ENCODE data around the gene APCDD1. TPM values are rescaled to one million over a fixed set of nuclear protein-coding genes. Genes with fewer than 3 reads are reported as not detected.
A peak's percentile ranks its signal among the peaks of the same experiment; 100 is the strongest.

The APCDD1 gene
- total and polyA plus RNA-seq, 8 donors, result 27.6 to 168 (median 136) TPM

- Histone ChIP-seq H3K36me3 (peaks cover 0 to 7% of the 10 kb centered on the region in 2 donors), H3K4me1 (peaks cover 6 to 17% of the 10 kb centered on the region in 2 donors), H3K4me3 (no peak overlapping the region), H3K9me3 (no peaks in the 10 kb centered on the region), H3K27me3 (no peaks in the 10 kb centered on the region), H3K27ac (no peak overlapping the region)
- ATAC-seq, result no peak
- intact Hi-C loops (cut with DNase I), result no loop called here
- no peak for TF ChIP-seq CTCF (IDR thresholded peaks at IDR 0.05)
- DNase-seq, result no peak
Observed at GRCh38 chr18:10475276-10475653, 20.8 kb downstream of the APCDD1 start.

GRCh38 chr18:10475654-10476291, 21.3 kb downstream of the APCDD1 start:
- Histone ChIP-seq H3K4me1 (peaks cover 6 to 17% of the 10 kb centered on the region in 2 donors), H3K27me3 (no peaks in the 10 kb centered on the region), H3K27ac (no peak overlapping the region), H3K36me3 (peaks cover 0 to 7% of the 10 kb centered on the region in 2 donors), H3K4me3 (no peak overlapping the region), H3K9me3 (no peaks in the 10 kb centered on the region)
- no peak for ATAC-seq
- TF ChIP-seq CTCF (IDR thresholded peaks at IDR 0.05), result no peak
- no peak for DNase-seq
- intact Hi-C loops (cut with DNase I), result no loop called here

GRCh38 chr18:10476338-10476791, 21.9 kb downstream of the APCDD1 start:
- no peak for TF ChIP-seq CTCF (IDR thresholded peaks at IDR 0.05)
- ATAC-seq, result peak; percentile 15
- intact Hi-C loops (cut with DNase I), result no loop called here
- DNase-seq, result no peak
- Histone ChIP-seq H3K9me3 (no peaks in the 10 kb centered on the region), H3K4me1 (peaks cover 6 to 17% of the 10 kb centered on the region in 2 donors), H3K36me3 (peaks cover 0 to 7% of the 10 kb centered on the region in 2 donors), H3K27ac (no peak overlapping the region), H3K27me3 (no peaks in the 10 kb centered on the region), H3K4me3 (no peak overlapping the region)

GRCh38 chr18:10477121-10477862, 22.9 kb downstream of the APCDD1 start:
- intact Hi-C loops (cut with DNase I), result no loop called here
- no peak for DNase-seq
- ATAC-seq, result no peak
- Histone ChIP-seq H3K27ac (no peak overlapping the region), H3K36me3 (no peaks in the 10 kb centered on the region), H3K27me3 (no peaks in the 10 kb centered on the region), H3K9me3 (no peaks in the 10 kb centered on the region), H3K4me3 (no peak overlapping the region), H3K4me1 (peaks cover 6 to 17% of the 10 kb centered on the region in 2 donors)
- no peak for TF ChIP-seq CTCF (IDR thresholded peaks at IDR 0.05)

- ATAC-seq, result no peak
- Histone ChIP-seq H3K9me3 (no peaks in the 10 kb centered on the region), H3K36me3 (no peaks in the 10 kb centered on the region), H3K27ac (no peak overlapping the region), H3K27me3 (no peaks in the 10 kb centered on the region), H3K4me1 (peaks cover 6 to 20% of the 10 kb centered on the region in 2 donors), H3K4me3 (no peak overlapping the region)
- no peak for DNase-seq
- intact Hi-C loops (cut with DNase I), result no loop called here
- TF ChIP-seq CTCF (IDR thresholded peaks at IDR 0.05), result no peak
Observed at GRCh38 chr18:10477863-10478260, 23.4 kb downstream of the APCDD1 start.
